T47D (cell line): ENCODE results near the gene SLC12A3.
A peak's percentile ranks its signal among the peaks of the same experiment; 100 is the strongest.
"Not testable (repeated sequence)": the region's sequence is repeated elsewhere in the genome, so short reads cannot be mapped to it uniquely, and the experiment has no call there.

ENCODE experiments used
- DNase-seq, 2 experiments: peaks; one replicate each; pipeline versions ENCODE4 v3.0.0 to v3.0.0-alpha.2; 2011 to 2012; ENCODE audit warnings: low read depth in 1 of 2, low spot score in 1 of 2
- JUND ChIP-seq: IDR thresholded peaks from 2 replicates; pipeline ENCODE4 v1.6.1; 2012; ENCODE audit warnings: low read depth
- in situ Hi-C: cut with HindIII; loops from 2 replicates; pipeline ENCODE4 v1.10.0; 2016; ENCODE audit warnings: low sequenced_read_pairs, low pct_unique_long_range_greater_than_20kb

Gene SLC12A3

DNA sequence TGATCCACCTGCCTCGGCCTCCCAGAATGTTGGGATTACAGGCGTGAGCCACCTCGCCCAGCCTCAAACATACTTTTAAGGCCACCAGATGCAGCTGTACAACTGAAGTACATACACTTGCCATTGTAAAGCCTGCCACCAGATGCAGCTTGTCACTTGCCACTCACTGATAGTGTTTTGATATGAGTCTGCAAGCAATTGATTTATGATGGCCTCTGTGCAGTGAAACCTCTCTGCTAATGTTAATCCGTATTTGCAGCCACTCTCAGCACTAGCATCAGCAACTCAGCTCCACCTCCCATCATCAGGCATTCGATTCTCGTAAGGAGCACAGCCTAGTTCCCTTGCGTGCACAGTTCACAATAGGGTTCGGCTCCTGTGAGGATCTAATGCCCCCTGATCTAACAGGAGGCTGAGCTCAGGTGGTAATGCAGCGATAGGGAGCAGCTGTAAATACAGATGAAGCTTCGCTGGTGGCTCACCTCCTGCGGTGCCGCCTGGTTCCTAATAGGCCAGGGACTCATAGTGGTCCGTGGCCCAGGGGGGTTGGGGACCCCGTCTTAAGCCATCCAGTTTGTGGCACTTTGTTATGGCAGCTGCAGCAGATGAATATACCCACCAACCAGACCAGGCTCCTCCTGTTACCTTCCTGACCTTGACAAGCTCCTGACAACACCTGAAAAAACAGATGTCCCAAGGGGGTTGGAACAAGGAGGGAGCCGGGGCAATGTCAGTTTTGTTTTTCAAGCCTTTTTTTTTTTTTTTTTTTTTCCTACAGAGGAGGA is 65.7 kb downstream of the SLC12A3 start:
- DNase-seq: no peak

DNA sequence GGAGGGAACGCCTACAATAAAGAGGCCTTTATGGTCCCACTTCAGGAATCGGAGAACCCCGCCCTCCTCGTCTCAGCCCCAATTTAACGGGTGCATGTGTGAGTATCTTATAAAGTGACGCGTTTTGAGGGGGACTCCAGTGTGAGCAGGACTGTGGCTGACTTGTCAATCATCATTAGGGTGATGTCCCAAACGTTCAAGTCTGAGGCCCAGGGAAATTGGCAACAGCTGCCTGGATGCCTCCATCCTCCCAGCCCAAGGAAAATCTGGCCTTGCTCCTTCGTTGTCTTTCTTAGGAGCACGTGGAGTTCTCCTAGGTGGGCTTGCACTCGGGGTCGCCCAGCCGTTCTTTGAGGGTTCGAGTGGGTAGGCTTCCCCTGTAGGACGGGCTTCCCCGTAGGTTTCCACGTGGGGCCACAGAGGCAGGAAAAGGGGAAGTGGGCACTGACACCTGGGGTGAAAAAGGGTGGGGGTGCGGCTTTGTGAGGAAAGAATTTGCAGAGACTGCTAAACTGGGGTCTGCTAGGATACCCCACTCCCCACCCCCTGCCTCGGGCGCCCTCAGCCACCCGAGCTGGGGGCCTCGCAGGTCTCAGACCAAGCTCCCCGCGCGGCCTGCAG is 66.4 kb downstream of the SLC12A3 start:
- DNase-seq: no peak
- in situ Hi-C loops: no loop called here
- TF ChIP-seq JUND: no peak

More for the DNA sequence above, 65.7 kb downstream of the SLC12A3 start:
- TF ChIP-seq JUND: no peak
- in situ Hi-C loops: no loop called here

DNA sequence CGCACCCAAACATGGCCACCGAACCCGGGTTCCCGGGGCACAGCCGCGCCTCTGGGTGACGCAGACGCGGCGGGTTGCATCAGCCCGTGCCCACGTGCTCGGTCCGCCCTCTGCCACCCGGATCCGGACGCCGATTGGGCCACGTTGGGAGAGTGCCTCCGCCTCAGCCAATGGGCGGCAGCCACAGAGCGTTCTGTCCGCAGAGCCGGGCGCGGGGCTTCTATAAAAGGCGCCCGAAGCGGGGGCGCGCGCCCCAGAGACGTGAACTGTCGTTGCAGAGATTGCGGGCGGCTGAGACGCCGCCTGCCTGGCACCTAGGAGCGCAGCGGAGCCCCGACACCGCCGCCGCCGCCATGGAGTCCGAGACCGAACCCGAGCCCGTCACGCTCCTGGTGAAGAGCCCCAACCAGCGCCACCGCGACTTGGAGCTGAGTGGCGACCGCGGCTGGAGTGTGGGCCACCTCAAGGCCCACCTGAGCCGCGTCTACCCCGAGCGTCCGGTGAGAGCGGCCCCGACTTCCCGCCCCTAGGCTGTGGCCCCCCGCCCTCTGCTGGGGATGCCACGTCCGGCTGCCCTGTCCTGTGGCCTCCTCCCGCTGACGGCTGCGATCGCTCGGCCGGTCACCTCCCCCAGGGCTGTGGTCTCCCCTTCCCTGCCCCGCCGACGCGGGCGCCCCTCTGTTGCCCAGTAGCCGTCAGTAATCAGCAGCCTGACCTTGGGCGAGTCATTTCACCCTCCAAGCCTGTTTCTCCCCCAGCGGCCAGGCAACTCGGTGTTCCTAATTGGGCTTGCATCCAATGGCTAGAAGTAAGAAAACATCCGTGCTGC is 67.1 kb downstream of the SLC12A3 start, which contains the start of gene HERPUD1:
HERPUD1 (plus strand) TSS at position 251 of the 829 bp plus-strand sequence; CDS start at position 354, 103 bp downstream.
- in situ Hi-C loops: no loop called here
- DNase-seq: peak; percentile 94 to 97
- TF ChIP-seq JUND: no peak

DNA sequence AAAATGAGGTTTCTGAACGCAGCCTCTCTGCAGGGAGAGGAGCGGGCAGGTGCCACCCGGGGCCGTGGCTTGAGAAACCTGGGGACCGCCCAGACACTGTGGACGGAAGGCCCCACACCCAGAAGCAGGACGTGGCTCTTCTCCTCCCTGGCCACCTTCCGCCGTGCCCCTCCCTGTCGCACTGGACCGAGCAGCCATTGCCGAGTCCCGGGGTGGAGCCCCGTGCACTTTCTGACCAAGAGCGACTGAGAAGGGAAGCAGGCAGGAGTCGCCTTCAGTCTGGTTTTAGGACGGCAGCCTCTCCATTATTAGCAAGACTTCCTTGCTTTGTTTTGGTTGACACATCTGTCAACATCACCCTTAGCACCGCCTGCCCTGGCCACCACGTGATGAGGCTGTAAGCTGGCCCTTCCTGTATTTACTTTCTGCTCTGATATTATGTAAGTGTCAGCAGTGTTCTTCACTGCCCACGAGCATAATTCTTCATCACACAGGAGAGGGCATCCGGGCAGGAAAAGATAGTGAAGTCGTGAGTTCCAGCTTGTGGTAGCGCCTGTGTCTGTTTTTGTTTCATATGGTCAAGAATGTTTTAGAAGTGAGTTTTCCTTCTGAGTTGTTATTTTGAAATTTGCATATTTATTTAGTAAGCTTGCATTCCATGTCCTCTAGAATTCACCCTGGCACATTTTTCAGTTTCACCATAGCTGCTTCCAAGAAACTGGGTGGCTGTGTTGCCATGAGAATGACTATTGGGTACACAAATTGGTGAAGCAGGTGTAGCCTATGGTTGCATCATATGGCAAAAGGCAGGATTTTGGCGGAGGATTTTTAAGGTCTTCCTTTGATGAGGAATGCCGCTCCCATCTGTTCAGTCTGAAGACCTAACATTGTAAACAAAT is 68.0 kb downstream of the SLC12A3 start:
- no peak for TF ChIP-seq JUND
- in situ Hi-C loops: no loop called here
- peak; percentile 36 to 75 for DNase-seq

DNA sequence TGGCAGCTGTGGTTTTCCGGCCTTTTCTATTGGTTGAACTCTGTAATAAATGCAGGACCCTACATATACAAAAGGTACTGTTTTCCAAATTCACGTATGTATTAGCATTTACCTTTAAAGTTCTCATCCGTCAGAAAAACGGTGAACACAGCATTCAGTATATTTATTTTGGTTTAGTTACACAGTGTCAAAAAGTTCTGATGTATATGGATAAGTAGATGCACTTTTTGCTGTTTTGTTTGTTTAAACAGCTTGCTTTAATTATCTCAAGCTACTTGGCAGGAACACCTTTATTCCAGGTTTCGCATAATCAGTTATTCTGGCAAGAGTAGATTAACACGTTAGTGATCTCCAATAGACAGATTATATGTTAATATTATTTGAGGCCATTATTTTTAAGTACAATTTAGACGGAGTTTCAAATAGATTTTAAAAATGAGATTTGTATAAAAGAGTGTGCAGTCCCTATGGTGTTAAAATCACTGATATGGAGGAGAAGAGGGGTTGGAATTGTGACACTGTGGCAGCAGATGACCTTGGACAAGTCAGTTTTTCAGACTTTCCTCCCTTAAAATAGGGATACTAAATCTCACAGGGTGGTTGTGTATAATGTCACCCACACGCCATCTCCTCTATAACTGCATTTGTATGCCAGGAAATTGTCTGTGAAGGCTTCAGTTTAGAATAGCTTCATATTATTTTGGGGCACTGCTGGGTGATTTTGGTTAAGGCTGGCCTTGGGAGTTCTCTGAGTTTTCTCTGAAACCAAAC is 69.0 kb downstream of the SLC12A3 start:
- no peak for TF ChIP-seq JUND
- in situ Hi-C loops: no loop called here
- no peak for DNase-seq

DNA sequence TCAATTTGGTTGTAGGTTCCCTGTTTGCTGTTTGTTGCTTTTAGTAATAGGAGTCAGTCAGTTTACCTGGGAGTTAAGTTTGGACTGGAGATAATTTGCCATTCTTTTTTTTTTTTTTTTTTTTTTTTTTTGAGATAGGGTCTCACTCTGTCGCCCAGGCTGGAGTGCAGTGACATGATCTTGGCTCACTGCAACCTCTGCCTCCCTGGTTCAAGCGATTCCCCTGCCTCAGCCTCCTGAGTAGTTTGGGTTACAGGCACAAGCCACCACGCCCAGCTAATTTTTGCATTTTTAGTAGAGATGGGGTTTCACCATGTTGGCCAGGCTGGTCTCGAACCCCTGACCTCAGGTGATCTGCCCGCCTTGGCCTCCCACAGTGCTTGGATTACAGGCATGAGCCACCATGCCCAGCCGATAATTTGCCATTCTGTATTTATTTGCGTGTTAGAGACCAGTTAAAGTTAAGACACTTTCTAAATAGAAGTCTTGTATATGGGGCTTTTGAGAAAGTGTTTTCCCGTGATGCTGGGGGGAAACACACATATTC is 69.7 kb downstream of the SLC12A3 start:
- in situ Hi-C loops, DNase-seq: not testable (repeated sequence)

DNA sequence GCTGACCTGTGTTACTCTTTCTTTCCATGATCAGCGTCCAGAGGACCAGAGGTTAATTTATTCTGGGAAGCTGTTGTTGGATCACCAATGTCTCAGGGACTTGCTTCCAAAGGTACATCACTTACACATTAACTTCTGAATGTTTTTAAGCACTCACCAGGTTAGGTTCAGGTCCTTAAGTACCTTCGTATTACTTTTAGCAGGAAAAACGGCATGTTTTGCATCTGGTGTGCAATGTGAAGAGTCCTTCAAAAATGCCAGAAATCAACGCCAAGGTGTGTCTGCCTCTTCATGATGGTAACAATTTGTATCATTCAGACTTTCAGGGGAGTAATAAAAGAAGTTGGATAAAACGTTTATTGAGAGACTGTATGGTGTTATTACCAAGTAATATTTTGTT is 70.2 kb downstream of the SLC12A3 start:
- no peak for TF ChIP-seq JUND
- in situ Hi-C loops: no loop called here
- DNase-seq: no peak

DNA sequence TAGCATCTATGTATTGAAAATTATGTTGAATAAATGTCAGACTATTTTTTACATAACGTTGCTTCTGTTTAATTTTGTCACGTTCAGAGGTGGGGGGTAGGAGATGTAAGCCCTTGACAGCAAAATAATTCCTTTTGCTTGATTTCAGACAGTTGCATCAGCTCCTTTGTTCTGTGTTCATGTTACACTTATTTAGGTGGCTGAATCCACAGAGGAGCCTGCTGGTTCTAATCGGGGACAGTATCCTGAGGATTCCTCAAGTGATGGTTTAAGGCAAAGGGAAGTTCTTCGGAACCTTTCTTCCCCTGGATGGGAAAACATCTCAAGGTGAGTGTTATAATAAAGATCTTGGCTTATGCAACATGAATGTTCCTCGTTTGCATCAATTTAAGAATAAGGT is 71.5 kb downstream of the SLC12A3 start:
- no peak for TF ChIP-seq JUND
- DNase-seq: no peak
- in situ Hi-C loops: no loop called here

DNA sequence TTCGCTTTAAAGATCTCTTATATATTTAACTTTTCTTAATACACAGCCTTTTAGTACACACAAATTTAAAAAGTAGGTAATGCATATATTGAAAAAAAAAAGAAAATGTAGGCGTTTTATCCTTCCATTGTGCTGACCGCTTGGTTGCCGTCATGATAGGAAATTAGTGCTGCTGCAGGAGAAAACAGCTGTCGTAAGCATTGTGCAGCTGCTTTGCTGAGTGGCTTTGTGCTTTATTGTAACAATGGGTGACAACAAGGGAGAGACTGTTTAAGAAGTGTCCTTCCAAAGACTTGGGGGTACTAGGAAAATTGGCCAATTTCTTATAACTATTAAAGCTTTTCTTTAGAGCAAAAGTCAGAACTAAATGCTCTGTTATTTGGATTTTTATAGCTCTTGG is 71.9 kb downstream of the SLC12A3 start:
- no peak for TF ChIP-seq JUND
- in situ Hi-C loops: no loop called here
- DNase-seq: no peak

DNA sequence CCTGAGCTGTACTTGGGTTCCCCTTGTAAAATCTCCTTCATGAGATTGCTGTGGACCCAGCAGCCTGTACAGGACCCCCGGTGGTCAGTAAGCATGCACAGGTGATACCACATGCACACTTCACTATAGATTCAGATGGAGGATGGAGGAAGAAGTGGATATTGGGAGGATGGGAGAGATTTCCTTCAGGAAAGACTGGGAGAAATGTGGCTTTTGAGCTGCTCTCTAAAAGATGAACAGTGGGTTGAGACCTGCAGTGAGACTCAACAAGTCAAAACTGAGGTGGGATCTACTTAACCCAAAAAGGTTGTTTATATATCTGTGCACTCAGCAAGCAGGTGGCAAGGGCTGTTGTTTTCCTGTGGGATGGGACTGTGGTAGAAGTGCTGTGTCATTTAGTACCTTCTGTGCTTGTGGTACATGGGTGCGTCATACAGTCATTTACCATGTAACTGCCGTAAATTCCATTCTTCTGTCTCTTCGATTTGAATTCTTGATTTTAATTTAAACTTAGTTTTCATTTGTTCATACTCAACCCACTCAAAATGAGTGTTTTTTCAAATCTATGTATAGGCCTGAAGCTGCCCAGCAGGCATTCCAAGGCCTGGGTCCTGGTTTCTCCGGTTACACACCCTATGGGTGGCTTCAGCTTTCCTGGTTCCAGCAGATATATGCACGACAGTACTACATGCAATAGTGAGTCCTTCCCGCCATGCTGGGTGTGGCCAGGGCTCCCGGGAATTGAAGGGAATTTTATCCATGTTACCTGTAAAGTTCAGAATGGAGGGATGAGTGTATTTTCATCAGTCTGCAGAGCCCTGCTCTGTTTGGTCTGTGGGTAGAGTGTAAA is 73.9 kb downstream of the SLC12A3 start:
- no peak for DNase-seq
- in situ Hi-C loops: no loop called here
- no peak for TF ChIP-seq JUND
